ENCODE results near the gene TMEM116.

DNA sequence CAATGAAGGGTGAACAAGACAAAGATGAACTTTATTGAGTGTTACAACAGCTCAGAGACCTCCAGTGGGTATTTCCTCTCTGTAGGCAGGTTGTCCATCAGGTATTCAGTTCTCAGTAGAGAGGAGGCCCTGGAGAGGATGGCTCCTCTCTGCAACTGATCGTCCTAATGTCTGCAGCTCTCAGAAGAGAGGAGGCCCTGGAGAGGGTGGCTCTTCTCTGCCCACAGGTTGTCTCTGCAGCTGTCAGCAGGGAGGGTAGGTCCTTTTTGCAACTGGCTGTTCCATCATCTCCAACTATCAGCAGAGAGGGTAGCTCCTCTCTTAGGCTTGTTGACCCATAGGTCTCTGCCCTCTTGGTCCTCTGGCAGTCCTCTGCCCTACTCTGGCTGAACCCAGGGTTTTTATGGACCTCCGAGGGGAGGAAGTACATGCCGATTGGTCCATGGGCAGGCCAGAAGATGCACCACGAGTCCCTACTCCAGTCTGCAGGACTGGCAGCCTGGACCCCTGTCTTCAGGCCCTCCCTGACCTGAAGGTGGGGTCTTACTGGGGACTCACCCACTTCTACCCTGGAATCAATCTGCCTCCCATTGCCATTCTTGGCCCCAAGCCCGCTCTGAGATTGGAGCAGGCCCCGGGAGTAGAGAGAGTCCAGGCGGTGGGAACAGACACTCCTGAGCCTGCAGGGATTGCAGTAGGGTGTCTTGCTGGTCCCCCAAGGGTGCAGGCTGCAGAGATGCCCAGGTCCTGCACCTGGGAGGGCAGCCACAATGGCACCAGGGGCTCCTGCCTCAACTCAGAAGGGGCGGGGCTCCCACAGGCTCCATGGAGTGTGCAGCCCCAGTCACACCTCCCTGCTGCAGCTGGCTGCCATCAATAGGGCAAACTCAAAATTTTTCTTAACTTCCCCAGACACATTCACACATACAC, 2.3 kb downstream of the TMEM116 start:
- TF ChIP-seq, protein P1, sequence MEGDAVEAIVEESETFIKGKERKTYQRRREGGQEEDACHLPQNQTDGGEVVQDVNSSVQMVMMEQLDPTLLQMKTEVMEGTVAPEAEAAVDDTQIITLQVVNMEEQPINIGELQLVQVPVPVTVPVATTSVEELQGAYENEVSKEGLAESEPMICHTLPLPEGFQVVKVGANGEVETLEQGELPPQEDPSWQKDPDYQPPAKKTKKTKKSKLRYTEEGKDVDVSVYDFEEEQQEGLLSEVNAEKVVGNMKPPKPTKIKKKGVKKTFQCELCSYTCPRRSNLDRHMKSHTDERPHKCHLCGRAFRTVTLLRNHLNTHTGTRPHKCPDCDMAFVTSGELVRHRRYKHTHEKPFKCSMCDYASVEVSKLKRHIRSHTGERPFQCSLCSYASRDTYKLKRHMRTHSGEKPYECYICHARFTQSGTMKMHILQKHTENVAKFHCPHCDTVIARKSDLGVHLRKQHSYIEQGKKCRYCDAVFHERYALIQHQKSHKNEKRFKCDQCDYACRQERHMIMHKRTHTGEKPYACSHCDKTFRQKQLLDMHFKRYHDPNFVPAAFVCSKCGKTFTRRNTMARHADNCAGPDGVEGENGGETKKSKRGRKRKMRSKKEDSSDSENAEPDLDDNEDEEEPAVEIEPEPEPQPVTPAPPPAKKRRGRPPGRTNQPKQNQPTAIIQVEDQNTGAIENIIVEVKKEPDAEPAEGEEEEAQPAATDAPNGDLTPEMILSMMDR (IDR thresholded peaks at IDR 0.05), result no peak
- TF ChIP-seq EP300 (IDR thresholded peaks at IDR 0.05), result no peak
- TF ChIP-seq POLR2AphosphoS5 (IDR thresholded peaks at IDR 0.05), result no peak
